ENCODE measurements around the gene ZNF132. TPM values are rescaled to one million over a fixed set of nuclear protein-coding genes. Genes with fewer than 3 reads are reported as not detected.

Gene ZNF132
- polyA plus RNA-seq, 1 experiment = 2.7 TPM

DNA sequence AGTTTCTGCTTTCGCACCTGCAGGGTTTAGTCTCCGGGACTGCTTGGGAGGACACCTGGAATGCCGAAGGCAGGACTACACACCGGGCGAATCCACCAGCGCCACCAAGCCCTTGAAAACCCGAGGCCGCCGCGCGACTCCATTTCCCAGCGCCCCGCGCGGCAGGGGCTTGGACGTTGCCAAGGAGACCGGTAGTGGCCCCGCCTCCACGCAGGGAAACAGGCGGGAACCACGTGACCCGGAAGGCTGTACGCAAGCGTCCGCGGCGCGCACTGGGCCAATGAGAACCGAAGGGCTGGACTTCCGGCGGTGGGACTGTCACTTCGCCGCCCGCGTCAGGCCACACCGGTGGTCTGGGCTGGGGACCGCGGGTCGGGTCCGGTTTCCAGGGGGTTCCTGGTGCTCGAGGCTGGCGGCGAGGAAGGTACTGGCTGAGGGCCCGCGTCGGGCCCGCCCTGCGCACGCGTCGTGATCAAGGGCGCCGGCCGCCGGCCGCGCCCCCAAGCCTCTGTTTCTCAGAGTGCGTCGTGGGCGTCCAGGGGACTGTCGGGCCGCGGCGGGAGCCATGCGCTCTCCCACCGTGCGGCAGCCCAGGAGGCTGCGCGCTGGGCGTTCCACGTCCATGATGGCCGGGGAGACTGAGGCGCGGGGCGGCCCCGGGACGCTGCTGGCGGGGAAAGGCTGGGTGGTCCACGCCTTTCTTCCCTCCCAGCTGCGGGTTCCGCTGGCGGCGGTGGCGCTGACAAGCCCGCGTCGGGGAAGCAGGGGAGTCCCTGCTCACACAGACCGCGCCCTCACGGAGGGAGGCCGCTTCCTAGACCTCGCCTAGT, 27.0 kb upstream of the ZNF132 start, which contains the start of gene ZNF324:
Gene ZNF324 (plus strand): TSS at position 321 of the 830 bp plus-strand sequence. CDS start 2,106 bp downstream, outside the sequence.
- TF ChIP-seq, protein P1, sequence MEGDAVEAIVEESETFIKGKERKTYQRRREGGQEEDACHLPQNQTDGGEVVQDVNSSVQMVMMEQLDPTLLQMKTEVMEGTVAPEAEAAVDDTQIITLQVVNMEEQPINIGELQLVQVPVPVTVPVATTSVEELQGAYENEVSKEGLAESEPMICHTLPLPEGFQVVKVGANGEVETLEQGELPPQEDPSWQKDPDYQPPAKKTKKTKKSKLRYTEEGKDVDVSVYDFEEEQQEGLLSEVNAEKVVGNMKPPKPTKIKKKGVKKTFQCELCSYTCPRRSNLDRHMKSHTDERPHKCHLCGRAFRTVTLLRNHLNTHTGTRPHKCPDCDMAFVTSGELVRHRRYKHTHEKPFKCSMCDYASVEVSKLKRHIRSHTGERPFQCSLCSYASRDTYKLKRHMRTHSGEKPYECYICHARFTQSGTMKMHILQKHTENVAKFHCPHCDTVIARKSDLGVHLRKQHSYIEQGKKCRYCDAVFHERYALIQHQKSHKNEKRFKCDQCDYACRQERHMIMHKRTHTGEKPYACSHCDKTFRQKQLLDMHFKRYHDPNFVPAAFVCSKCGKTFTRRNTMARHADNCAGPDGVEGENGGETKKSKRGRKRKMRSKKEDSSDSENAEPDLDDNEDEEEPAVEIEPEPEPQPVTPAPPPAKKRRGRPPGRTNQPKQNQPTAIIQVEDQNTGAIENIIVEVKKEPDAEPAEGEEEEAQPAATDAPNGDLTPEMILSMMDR (IDR thresholded peaks at IDR 0.05; ENCODE audit: insufficient read depth, low read depth, low read length) = no peak
- peaks cover 8% of the 10 kb centered on the region for H3K36me3 ChIP-seq (ENCODE audit: control insufficient read depth, insufficient read depth, low read length)
- ChIA-PET POLR2A (no interaction called here), CTCF (interaction anchor here (0.6 kb wide), 1 partner anchor 134 kb away, joined by 3 read pairs; no protein-coding TSS in a partner anchor)
- H3K27me3 ChIP-seq (ENCODE audit: control insufficient read depth, insufficient read depth, low read length) = no peaks in the 10 kb centered on the region
- peak within 1 kb of the TSS; percentile 73 for H3K4me3 ChIP-seq (ENCODE audit: low read depth, low read length)
- peak; percentile 62 for DNase-seq (ENCODE audit: low read depth)

DNA sequence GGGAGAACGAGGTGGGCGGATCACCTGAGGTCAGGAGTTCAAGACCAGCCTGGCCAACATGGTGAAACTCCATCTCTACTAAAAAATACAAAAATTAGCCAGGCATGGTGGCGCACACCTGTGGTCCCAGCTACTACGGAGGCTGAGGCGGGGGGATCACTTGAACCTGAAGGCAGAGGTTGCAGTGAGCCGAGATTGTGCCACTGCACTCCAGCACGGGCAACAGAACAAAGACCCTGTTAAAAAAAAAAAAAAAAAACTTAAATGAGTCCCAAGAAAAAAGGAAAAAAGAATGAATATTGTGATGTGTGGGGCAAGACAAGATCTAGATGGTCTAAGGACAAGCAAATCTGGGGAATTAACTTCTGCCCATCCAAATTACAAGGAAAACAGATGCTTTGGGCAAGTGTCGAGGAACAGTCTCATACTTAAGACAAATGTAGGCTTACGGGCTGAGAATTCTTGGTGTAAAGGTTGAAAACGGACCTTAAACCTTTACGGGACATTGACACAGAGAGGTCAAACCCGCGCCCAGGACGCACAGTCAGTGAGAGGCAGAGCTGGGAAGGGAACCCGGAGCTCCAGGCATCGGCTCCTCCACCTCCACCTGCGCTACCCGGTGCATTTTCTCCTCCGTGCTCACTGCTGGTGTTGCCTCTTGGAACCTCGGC, 26.3 kb upstream of the ZNF132 start:
- ChIA-PET CTCF (no interaction called here), POLR2A (no interaction called here)
- Histone ChIP-seq H3K36me3 (ENCODE audit: control insufficient read depth, insufficient read depth, low read length) (peaks cover 5% of the 10 kb centered on the region), H3K27me3 (ENCODE audit: control insufficient read depth, insufficient read depth, low read length) (no peaks in the 10 kb centered on the region), H3K4me3 (ENCODE audit: low read depth, low read length) (peak overlapping the region; percentile 73)
- no peak for DNase-seq (ENCODE audit: low read depth)
- TF ChIP-seq, protein P1 (IDR thresholded peaks at IDR 0.05; ENCODE audit: insufficient read depth, low read depth, low read length) = no peak

DNA sequence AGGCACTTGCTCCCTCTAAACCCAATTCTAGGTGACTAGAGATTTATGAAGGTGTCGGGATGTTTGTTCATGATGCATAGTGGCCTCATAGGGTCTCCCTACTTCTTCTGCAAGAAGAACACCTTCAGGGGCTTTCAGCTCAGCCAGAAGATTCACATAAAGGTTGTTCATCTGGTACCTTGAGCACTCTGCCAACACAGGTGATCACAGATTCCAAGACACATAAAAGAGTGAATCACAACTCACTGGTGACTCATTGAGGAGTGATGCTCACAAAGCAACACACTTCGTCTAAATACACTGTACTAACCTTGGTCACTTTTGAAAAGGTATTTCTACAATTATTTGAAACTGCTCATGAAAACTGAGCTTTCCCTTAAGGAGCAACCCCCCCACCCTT, 20.1 kb upstream of the ZNF132 start:
- TF ChIP-seq, protein P1 (IDR thresholded peaks at IDR 0.05; ENCODE audit: insufficient read depth, low read depth, low read length) = no peak
- ChIA-PET CTCF (interaction anchor here (1.1 kb wide), 1 partner anchor 60 kb away, joined by 4 read pairs; the partner anchor contains the start of gene ZBTB45), POLR2A (no interaction called here)
- Histone ChIP-seq H3K36me3 (ENCODE audit: control insufficient read depth, insufficient read depth, low read length) (peaks cover 10% of the 10 kb centered on the region), H3K4me3 (ENCODE audit: low read depth, low read length) (no peak overlapping the region), H3K27me3 (ENCODE audit: control insufficient read depth, insufficient read depth, low read length) (no peaks in the 10 kb centered on the region)
- no peak for DNase-seq (ENCODE audit: low read depth)

DNA sequence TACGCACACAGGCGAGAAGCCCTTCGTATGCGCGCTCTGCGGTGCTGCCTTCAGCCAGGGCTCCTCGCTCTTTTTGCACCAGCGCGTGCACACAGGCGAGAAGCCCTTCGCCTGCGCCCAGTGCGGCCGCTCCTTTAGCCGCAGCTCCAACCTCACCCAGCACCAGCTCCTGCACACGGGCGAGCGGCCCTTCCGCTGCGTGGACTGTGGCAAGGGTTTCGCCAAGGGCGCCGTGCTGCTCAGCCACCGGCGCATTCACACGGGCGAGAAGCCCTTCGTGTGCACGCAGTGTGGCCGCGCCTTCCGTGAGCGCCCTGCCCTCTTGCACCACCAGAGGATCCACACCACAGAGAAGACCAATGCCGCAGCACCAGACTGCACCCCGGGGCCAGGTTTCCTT, 16.2 kb upstream of the ZNF132 start:
- POLR2A ChIA-PET = no interaction called here
- TF ChIP-seq, protein P1 (IDR thresholded peaks at IDR 0.05; ENCODE audit: insufficient read depth, low read depth, low read length) = no peak
- no peaks in the 10 kb centered on the region for H3K27me3 ChIP-seq (ENCODE audit: control insufficient read depth, insufficient read depth, low read length)
- peaks cover 14% of the 10 kb centered on the region for H3K36me3 ChIP-seq (ENCODE audit: control insufficient read depth, insufficient read depth, low read length)
- CTCF ChIA-PET = no interaction called here
- DNase-seq (ENCODE audit: low read depth) = no peak
- no peak overlapping the region for H3K4me3 ChIP-seq (ENCODE audit: low read depth, low read length)

DNA sequence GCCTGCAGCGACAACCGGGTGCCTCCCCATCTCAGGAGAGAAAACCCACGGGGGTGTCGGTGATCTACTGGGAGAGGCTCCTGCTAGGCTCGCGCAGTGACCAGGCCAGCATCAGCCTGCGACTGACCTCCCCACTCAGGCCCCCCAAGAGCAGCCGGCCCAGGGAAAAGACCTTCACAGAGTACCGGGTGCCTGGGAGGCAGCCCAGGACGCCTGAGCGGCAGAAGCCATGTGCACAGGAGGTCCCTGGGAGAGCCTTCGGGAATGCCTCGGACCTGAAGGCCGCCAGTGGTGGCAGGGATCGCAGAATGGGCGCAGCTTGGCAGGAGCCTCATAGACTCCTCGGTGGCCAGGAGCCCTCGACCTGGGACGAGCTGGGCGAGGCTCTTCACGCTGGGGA, 15.4 kb upstream of the ZNF132 start:
- no peaks in the 10 kb centered on the region for H3K27me3 ChIP-seq (ENCODE audit: control insufficient read depth, insufficient read depth, low read length)
- ChIA-PET CTCF (no interaction called here), POLR2A (no interaction called here)
- H3K4me3 ChIP-seq (ENCODE audit: low read depth, low read length) = no peak overlapping the region
- no peak for DNase-seq (ENCODE audit: low read depth)
- H3K36me3 ChIP-seq (ENCODE audit: control insufficient read depth, insufficient read depth, low read length) = peaks cover 14% of the 10 kb centered on the region
- TF ChIP-seq, protein P1 (IDR thresholded peaks at IDR 0.05; ENCODE audit: insufficient read depth, low read depth, low read length) = no peak

Data from BJ (cell line).